SKM-1 (cell line): ENCODE measurements around the gene CRYGB.
"Not testable (repeated sequence)": the region's sequence is repeated elsewhere in the genome, so short reads cannot be mapped to it uniquely, and the experiment has no call there.

Experiments used
- DNase-seq: peaks from one replicate; lab custom pipeline; 2025; ENCODE audit not compliant: unreplicated experiment; lab: John Stamatoyannopoulos, UW

CRYGB gene

DNA sequence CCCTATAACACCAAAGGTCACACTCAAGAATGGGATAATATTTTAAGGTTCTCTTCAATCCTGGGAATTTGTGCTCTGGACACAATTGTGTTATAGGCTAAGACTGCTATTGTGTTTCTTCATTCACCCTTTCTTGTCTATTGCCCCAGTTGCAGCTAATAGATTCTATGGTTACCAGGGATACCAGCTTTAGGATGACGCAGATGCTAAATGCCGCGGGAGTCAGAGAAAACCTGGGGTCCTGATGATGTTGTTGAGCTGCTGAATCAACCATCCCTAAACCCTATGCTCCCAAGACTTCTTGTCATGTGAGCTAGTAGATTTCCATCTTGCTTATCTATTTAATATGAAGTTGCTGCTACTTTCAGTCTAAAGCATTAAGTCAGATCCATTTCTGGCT, 27.0 kb downstream of the CRYGB start:
- no peak for DNase-seq

DNA sequence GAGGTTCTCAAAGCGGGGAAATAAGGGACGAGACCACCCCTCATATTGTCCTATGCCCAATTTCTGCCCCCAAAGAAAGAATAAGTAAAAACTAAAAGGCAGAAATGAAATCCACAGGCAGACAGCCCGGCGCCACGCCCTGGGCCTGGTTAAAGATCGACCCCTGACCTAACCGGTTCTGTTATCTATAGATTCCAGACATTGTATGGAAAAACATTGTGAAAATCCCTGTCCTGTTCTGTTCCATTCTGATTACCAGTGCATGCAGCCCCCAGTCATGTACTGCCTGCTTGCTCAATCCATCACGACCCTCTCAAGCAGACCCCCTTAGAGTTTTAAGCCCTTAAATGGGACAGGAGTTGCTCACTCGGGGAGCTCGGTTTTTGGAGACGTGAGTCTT, 28.6 kb downstream of the CRYGB start:
- not testable (repeated sequence) for DNase-seq

DNA sequence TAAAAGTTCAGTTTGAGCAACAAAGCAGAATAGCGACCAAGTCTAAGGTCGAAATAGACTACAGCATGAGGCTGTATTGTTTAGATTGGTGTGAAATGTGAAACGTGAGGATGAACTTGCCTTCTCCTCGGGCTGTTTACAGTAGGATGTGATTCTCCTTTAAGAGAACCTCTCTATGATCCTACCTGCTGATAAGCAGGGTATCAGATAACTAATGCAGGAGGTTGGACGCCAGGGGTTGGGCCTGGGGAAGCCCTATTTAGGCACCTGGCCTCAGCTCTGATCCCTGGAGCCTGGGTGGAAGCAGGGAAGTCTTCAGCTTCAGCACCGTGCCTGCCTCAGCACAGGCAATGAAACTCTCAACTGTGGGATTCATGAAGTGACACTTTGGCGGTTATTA, 33.0 kb downstream of the CRYGB start:
- DNase-seq = no peak

DNA sequence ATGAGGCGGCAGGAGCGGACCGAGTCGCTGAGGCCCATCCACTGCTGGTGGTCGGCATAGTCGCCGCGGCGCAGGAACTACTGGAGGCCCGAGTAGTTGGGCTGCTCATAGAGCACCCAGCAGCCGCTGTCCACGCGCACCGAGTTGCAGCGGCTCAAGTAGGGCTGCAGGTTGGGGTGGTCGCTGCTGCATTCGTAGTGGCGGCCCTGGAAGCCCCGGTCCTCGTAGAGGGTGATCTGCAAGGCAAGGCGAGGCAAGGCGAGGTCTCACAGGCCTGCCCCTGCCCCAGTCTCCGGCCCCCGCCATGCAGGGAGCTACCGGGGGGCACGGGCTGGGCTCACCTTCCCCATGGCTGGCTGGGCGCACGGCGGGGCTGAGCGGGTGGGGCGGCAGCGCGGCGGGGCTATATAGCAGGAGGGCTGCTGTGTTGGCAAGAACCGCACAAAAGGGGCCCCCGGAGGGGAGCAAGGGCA, 33.6 kb downstream of the CRYGB start:
- not testable (repeated sequence) for DNase-seq

DNA sequence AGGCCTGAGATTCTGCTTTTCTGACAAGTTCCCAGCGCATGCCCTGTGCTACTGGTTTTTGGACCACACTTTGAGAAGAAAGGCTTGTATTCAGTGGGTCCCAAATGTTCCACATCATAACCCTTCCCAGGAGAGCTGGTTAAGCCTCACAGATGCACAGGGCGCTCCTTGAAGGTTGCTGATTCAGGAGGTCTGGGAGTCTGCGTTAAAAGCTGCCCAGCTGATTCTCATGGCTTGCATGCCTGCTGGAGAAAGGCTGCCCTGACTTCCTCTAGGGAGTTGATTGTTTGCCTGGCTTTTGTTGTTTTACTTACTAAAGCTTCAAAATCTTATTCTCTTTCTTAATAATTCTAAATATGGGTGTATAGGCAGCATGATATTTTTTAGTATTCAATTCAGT, 42.3 kb downstream of the CRYGB start:
- no peak for DNase-seq

DNA sequence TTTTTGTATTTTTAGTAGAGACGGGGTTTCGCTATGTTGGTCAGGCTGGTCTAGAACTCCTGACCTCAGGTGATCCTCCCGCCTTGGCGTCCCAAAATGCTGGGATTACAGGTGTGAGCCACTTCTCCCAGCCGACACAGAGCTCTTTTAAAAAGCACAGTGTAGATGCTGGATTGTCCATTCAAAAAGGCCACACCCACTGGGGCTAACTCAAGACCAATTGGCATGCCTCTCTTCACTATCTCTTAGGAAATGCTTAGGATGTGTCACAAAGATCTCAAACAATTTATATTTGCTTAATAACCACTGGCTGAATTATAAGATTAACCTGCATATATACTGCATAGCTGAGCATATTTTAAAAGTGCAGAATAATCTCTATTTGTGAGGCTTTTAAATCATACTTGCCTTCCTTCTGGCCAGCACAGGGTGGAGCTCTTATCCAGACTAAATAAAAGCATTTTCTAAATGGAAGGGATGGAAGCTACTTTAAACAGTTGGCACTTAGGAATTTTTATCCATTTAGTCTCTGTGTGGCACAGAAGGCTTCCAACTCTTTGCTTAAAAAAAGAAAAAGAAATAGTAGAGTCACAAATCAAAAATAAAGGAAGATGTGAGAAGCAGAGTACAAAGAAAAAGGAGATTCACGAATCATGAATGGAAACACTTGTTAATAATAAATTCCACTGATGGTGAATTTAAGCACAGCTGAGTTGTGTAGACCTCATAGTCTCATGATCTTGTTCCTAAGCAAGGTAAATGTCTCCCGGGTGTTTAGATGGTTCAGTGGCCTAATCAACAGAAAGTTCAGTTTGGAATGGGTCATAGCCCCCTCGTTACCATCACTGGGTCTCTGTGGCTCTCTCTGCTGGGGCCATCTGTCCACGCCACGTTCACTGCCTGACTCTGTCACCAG, 44.0 kb downstream of the CRYGB start:
- no peak for DNase-seq

DNA sequence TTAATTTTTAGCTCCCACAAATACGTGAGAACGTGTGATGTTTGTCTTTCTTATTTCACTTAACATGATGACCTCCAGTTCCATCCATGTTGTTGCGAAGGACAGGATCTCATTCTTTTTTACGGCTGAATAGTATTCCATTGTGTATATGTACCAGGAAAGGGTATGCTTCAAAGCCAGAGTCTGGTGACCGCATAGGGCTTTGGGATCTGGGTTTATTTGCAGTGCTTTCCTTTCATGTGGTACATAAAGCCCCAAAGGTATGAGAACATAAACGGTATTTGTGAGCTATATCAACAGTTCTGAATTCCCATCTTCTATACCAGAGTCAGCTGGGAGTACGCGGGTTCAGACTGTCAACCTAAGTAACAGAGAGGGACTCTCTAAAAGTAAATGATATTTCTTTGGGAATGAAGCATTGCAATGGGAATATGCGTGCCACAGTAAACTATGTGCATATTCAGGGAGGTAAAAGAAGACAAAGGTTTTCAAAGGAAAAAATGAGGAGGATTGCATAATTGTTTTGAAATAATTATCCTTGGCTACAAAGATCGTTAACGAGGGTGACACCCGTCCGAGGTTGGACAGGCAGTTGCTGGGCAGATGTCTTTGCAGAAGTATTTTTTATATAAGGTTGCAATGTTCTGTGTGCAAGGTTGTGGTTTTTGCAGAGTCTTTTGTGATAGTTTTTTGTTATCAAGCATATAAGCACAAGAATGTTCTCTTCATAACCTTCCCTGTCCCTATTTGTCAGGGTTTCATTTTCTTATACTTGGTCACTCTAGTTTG, 46.1 kb downstream of the CRYGB start:
- DNase-seq = no peak

DNA sequence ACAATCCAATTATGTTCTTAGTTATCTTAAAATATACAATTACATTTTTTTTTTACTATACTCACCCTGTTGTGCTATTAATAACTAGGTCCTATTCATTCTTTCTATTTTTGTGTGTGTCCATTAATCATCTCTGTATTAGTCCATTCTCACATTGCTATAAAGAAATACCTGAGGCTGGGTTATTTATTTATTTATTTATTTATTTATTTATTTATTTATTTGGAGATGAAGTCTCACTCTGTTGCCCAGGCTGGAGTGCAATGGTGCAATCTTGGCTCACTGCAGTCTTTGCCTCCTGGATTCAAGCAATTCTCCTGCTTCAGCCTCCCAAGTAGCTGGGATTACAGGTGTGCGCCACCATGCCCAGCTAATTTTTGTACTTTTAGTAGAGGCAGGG, 47.3 kb downstream of the CRYGB start:
- DNase-seq = not testable (repeated sequence)

DNA sequence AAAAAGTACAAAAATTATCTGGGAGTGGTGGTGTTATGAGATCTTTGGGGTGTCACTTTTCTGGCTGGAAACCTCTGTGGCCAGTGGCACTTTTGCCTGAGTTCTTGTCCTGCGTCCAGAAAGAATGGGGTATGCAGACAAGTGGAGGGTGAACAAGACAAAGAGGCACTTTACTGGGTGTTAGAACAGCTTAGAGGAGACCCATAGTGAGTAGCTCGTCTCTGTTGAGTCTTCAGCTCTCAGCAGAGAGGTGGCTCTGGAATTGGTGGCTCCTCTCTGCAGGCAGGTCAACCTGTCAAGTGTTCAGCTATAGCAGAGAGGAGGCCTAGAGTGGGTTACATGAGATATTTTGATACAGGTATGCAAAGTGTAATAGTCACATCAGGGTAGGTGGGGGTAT, 47.7 kb downstream of the CRYGB start:
- no peak for DNase-seq

DNA sequence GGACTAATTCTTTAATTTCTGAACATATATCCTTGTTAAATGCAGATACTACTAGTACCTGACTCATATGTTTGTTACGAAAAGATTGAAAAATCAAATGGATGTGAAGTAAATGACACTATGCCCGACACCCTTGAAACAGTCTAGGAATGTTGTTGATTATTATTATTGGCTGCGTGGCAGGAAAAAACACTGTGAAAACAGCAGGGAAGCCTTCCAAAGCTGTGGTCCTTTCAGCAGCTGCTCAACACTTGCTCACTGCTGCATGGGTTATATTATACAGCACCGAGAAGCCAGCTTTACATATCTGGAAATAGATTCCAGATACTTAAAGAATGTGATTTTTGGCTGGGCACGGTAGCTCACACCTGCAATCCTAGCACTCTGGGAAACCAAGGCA, 48.2 kb downstream of the CRYGB start:
- DNase-seq = no peak

DNA sequence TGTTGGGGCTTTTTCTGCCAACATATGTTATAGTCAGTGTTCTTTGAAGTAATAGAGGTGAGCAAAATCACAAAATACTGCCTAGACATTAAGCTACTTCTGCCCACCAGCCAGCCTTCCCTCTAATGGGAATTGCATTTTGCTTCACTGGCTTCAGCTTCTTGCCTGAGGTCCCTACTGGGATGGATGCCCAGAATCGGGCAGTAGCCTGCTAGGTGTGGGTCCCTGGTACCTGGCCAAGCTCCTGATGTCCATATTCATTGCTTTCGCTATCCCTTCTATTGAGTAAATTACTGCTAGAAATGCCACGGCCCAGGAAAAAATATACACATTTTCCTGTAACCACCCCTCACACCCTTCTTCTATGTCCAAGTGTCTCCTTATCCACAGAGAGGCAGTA, 48.6 kb downstream of the CRYGB start:
- no peak for DNase-seq

DNA sequence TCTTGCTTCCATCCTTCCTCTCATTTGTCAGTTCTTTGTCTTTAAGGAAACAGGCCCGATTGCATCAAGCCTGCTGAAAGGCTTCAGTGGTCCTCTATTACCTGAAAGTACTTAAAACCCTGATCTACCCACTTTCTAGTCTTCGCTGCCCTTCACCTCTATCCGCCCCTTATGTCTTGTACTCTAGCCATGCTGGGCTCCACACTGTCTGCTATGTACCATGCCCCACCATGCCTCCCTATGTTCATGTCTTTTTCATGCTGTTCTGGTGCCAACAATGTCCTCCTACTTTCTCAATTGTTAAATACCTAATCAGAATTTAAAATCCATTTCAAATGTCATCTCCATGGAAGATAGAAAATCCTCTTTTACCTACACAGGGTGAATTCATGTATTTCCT, 49.9 kb downstream of the CRYGB start:
- no peak for DNase-seq

DNA sequence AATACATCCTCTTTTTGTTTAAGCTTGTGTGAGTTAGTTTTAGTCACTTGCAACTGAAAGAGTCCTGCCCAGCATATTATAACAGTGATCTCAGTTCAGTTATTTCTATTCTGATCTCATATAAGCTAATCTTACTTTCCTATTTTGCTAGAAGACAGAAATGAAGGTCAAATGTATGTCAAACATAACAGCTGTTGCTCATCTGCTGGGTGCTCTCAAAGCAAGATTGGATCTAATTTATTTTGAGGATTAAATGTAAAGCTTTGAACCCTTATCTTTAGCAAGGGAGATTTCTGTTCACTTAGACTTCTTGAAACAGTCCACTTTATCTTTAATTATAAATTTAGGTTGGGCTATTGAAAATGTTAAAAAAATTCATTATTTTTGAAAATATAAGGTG, 52.8 kb downstream of the CRYGB start:
- no peak for DNase-seq
